ENCODE results near the gene MRPL24.
"Not testable (repeated sequence)": the region's sequence is repeated elsewhere in the genome, so short reads cannot be mapped to it uniquely, and the experiment has no call there.

The MRPL24 gene

GRCh38 chr1:156757572-156758253 is 16.8 kb upstream of the MRPL24 start:
- DNase-seq: not testable (repeated sequence)

DNA sequence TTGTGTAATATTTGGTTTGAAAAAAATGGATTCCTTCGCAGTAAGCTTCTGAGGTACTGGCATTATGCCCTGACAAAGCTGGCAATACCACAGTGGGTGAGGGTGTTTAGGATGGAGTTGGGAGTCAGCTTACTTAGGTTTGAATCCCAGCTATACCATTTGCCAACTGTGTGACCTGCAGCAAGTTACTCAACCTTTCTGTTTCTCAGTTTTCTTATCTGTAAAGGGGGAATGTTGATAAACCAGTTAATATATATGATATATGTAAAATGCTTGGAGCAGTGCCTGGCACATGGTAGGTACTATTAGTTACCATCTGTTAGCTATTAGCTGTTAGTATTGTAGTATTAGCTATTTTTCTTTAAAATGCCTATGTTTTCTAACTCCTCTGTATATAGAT is 15.5 kb upstream of the MRPL24 start:
- no peak for DNase-seq

DNA sequence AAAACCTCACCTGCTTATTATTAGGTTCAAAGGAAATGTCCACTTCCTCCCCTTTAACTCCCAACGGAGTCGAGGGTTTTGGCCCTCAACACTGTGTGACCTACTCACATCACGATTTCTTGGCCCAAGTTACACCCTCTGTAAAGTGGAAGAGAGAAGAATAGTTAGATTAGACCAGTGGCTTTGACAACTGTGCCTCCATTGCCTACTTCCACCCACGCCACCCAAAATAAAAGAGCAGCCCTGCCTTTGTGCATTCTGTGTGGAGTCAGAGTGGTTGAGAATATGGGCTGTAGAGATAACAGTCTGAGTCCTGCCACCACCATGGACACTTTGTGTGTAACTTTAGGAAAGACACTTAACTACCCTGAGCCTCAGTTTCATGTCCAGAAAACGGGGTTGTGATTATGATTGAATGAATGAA is 14.7 kb upstream of the MRPL24 start:
- DNase-seq: no peak

- DNase-seq: no peak
These were observed 13.3 kb upstream of the MRPL24 start for GRCh38 chr1:156754219-156754618.

GRCh38 chr1:156752843-156753482 is 12.1 kb upstream of the MRPL24 start:
- DNase-seq: no peak

- peak; percentile 73 for DNase-seq
These were observed 11.0 kb upstream of the MRPL24 start for GRCh38 chr1:156751757-156752481.

- no peak for DNase-seq
These were observed 10.5 kb upstream of the MRPL24 start, which contains the start of gene HDGF for GRCh38 chr1:156751451-156751756. Gene HDGF, minus strand, starts transcription at chr1:156751675. Its CDS starts 246 bp downstream, at chr1:156751429.

DNA sequence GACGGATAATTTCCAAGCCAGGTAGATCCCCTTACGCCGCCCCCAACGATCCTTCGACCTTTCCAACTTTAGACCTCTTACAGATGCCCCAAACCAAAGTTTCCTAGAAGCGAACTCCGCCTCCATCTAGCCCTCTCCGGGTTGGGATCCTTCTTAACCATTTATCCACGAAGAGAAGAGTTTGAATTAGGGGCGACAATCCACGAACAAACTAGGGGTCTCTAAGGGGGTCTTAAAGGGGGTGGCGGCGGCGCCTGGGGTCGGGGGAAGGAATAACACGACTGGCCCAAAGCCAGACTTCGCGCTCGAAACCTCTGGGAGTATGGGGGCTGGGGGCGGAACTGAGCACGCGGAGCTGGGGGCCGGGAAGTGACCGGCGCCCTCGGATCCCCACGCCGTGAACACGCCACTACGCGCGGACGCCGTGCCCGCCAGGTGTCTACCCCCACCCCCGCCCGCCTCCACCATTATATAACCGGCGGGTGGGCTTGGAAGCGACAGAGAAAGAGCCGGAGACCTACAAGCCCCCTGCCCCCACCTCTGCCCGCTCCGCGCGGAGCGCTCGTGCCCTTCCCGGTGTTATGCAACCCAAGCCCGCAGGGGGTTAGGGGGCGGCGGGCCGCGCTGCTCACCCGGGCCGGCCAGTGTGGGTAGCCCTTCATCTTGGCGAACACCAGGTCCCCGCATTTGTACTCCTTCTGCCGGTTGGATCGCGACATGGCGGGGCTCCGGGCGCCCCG is 10.0 kb upstream of the MRPL24 start:
- no peak for DNase-seq

- DNase-seq: no peak
These were observed 9.3 kb upstream of the MRPL24 start for GRCh38 chr1:156750191-156750672.

DNA sequence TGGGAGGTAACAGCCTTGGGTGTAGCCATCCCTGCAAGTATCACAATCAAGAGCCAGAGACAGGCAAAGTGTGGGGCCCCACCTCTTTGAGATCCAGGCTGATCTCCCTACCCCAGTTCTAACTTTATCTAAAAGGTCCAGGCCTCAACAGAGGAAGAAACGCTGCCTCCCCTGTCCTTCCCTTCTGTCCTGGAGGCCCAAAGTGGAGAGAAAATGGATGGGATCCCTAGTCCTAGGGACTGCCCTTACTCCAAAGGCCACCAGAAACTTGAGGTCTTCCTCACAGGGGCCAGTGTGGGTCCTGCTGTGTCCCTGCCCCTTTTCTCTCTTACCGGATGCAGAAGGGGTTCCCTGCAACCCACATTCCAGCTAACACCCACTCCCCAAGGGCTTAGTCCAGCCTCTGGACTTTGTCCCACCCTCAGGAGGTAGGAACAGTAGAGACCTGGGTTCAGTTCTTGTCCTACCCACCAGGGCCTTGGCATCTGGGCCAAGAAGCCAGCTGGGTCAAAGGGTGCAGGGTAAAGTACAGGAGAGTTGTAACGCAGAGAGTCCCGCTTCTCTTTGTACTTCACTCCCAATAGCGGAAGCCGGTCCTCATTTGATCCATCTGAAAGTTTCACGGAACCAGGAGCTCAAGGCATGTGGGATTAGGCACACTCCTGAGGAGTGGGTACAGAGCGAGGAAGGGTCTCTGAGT is 8.7 kb upstream of the MRPL24 start:
- no peak for DNase-seq

DNA sequence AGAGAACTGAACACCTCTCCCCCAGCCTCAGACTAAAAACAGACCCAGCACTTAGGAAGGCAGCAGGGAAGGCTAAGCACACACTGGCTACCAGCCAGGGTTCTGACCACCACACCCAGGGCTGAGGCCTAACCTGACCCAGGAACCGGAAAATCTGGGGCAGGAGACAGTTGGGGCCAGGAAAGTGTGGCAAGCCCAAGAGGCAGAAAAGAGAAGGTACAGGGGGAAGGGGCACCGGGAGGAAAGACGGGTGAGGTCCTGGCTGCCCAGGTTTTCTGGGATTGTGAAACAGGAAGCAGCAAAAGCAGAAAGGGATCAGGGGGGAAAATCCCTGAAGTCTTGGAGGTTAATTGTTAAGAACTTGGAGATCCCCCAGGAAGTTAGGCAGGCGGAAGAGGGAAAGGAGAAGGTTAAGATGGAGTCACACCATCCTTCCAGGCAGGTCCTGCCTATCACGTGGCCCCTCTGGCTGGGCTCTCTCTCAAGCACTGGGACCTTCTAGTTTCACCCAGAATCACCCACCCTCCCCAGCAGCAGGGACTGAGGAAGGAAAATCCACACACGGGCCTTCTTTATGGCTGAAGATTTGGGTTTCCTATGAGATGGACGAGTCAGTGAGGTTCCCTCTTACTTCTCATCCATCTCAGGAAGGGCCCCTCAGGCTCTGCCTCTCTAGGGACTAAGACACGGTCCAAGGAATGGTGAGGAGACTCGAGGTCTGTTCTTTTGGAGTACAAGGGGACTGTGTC is 8.0 kb upstream of the MRPL24 start:
- no peak for DNase-seq

GRCh38 chr1:156747742-156748669 is 7.1 kb upstream of the MRPL24 start:
- no peak for DNase-seq

DNA sequence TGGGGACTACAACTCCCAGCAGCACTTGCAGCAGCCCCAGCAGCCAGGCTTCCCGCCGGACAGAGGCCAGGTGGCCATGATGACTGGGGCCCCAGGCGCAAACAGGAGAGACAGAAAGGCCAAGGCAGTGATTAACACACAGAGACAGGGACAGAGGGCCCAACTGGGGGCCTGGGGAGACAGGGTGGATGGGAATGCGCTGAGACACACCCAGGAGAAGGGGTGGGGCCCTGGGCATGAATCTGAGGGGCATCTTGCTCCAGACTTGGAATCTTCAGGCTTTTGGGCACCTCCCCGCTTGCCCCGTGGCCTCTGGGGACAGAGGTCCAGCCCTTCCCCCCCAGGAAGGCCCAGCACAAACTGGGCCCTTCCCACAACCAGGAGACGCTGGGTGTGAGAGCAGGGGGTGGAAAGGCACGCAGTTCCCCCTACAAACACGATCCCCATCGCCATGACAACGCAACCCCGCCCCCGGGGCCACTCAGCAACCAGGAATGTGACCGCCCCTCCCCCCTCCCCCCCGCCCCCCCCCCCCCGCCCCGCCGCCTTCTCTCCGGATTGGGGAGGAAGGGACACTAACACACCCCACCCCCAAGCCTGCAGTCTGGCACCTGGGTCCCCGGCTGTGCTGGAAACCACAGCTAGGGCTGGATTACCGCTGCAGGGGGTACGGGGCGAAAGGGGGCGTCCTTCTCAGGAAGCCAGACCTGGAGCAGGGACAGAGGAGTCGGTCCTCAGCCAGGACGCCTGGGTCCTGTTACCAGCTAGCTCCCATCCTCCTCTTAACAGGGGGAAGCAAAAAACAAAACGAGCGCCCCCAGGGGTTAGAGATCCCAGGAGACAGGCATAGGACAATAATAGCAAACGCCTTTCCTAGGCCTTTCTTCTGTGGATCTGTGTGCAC is 6.1 kb upstream of the MRPL24 start:
- DNase-seq: peak; percentile 77

GRCh38 chr1:156746406-156746727 is 5.5 kb upstream of the MRPL24 start:
- no peak for DNase-seq

- no peak for DNase-seq
These were observed 5.0 kb upstream of the MRPL24 start for GRCh38 chr1:156745881-156746280.

DNA sequence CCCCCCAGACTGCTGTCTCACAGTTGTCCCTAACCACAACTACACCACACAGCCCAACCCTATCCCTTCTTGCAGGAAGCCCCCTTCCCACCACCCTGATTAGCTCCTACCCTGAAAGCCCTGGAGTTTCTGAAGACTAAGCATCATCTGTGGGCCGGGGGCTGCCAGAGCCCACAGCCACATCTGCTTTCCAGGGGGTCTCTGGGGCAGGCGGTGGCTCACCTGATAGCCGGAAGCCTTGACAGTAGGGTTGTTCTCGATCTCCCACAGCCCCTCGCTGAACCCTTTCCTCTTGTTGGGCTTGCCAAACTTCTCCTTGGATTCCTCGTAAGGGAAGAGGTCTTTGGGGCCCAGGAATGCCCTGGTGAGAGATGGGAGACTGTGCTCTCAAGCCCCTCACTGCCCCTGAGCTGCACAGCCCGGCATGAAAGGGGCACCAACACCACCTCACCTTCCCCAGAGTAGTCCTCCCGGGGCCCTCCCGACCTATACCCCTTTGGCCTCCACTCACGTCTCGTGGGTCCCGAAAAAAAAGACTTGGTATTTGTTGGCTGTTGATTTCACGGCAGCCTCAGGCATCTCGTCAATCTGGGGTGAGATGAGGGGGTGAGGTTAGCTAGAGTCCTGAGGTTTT is 4.0 kb upstream of the MRPL24 start:
- DNase-seq: no peak

DNA sequence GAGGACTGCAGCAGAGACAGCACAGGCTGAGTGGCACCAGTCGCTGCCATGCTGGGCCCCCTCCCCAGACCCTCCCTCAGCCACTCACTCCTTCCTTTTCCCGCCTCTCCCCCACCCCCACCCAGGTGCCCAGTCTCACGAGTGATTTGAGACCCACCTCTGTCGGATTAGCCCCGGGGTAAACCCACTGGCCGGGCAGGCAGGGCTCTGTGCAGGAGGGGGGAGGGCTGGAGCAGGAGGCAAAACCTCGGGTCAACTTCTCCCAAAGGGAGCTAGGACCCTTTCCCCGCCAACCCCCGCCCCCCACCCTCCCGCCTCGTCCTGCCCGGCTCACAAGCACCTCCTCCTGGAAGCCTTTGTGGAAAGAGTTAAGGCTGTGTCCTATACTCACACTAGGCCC is 3.5 kb upstream of the MRPL24 start:
- no peak for DNase-seq

DNA sequence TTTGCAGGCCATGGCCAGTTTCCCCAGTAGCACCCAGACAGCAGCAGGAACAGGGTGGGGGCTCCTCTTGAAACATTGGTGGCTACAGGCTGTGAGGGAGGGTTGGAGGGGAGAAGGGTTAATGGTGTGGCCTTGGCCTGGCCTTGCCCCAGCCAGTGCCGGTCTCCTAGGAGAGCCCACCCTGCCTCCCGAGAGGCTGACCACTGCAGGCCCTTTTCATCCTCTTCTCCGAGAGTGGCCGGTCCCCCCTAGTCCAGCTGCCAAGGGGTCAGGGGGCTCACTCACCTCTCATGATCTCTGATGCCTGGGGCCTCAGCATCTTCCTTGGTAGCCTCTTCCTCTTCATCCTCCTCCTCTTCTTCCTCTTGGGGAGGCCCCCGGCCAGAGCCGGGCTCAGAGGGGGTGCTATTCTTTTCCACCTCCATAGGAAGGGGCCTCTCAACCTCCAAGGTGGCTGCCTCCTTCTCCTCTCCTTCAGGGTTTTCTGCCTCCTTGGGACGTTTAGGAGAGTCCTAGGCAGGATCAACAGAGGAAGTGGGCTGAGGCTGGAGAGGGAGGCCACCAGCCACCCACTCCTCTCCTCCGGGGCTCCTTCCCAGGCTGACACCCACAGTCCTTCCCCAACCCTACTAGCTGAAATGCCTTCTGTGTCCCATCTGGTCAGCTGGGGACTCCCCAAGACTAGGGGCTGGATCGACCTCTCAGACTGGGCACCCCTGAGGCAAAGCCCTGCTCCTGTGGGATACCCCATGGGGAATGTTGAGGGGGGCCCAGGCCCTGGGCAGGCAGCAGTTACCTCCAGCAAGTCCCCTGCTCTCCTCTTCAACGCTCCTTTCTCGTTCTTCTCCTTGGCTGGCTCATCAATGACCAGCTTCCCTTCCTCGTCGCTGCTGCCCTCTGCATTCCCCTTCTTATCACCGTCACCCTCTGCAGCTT is 2.7 kb upstream of the MRPL24 start:
- no peak for DNase-seq
